Coronary artery (tissue), 2 donors: Measurements from ENCODE around the gene RTP1.
A peak's percentile ranks its signal among the peaks of the same experiment; 100 is the strongest.

Source experiments
- DNase-seq: peaks from one replicate; pipeline ENCODE4 v3.0.0-alpha.2; 2017; ENCODE audit warnings: low spot score
- H3K27ac ChIP-seq, 2 donors: fragments of 200-600 bp; sonication (generic); one replicate each; pipeline ENCODE4 v1.5.1; 2016 to 2019
- H3K4me3 ChIP-seq: fragments of 200-600 bp; sonication (generic); 2 replicates; pipeline ENCODE4 v1.5.1; 2016; ENCODE audit warnings: mild to moderate bottlenecking, moderate library complexity
- CTCF ChIP-seq: fragments of 200-600 bp; sonication (generic); IDR thresholded peaks from one replicate; pipeline ENCODE4 v1.5.1; 2019; ENCODE audit warnings: antibody characterized with exemption

The RTP1 gene

GRCh38 chr3:187242435-187242834 is 45.1 kb downstream of the RTP1 start:
- no peak overlapping the region for H3K27ac ChIP-seq

GRCh38 chr3:187242900-187243299 is 45.6 kb downstream of the RTP1 start:
- TF ChIP-seq CTCF: no peak
- Histone ChIP-seq H3K4me3 (no peak overlapping the region), H3K27ac (no peak overlapping the region)
- no peak for DNase-seq

More at GRCh38 chr3:187242435-187242834, 45.1 kb downstream of the RTP1 start:
- TF ChIP-seq CTCF: no peak
- no peak for DNase-seq
- no peak overlapping the region for H3K4me3 ChIP-seq

- no peak for DNase-seq
- Histone ChIP-seq H3K4me3 (no peak overlapping the region), H3K27ac (peak overlapping the region in 1 of 2 donors; percentile 45)
- no peak for TF ChIP-seq CTCF
These were observed 46.7 kb downstream of the RTP1 start for GRCh38 chr3:187243933-187244524.

GRCh38 chr3:187247398-187247797 is 50.1 kb downstream of the RTP1 start:
- DNase-seq: no peak
- Histone ChIP-seq H3K27ac (no peak overlapping the region), H3K4me3 (no peak overlapping the region)
- no peak for TF ChIP-seq CTCF
